Activated T-cell treated with anti-CD3 and anti-CD28 coated beads, Interleukin-2, amount 50 U/mL, for 4 hours (primary cell): ENCODE results near the gene DACH2. TPM values are rescaled to one million over a fixed set of nuclear protein-coding genes. Genes with fewer than 3 reads are reported as not detected.

Experiments used
- ATAC-seq, 2 donors: fragments of 200-7000 bp; cut with Tn5 transposase; one replicate each; pipeline ENCODE4 v1.10.0; 2021
- DNase-seq: peaks from one replicate; pipeline ENCODE4 v3.0.0-alpha.2; 2020
- H3K27me3 Mint-ChIP-seq: one replicate; pipeline ENCODE4 v1.8.0; 2021; ENCODE audit warnings: low read depth, mixed read lengths
- H3K36me3 Mint-ChIP-seq: one replicate; pipeline ENCODE4 v1.8.0; 2022; ENCODE audit warnings: mixed read lengths; ENCODE audit not compliant: insufficient read depth
- H3K4me1 Mint-ChIP-seq: one replicate; pipeline ENCODE4 v1.8.0; 2021; ENCODE audit warnings: low read depth, mixed read lengths
- H3K4me3 Mint-ChIP-seq: one replicate; pipeline ENCODE4 v1.8.0; 2021; ENCODE audit warnings: mild to moderate bottlenecking, moderate library complexity, mixed read lengths
- H3K9me3 Mint-ChIP-seq: one replicate; pipeline ENCODE4 v1.8.0; 2021; ENCODE audit warnings: mixed read lengths
- total RNA-seq, 3 donors: library from RNA; stranded (reverse); gene quantifications; one replicate each; pipeline ENCODE4 v1.2.1, GENCODE V29; 2021

Gene DACH2
- total RNA-seq, 3 donors from 2014 or later = not detected

GRCh38 chrX:86747091-86747490 is 598.8 kb downstream of the DACH2 start:
- ATAC-seq = no peak
- H3K9me3 Mint-ChIP-seq = no peaks in the 10 kb centered on the region
- no peak for DNase-seq
- H3K4me1 Mint-ChIP-seq = no peaks in the 10 kb centered on the region
- no peak overlapping the region for H3K4me3 Mint-ChIP-seq
- H3K27me3 Mint-ChIP-seq = no peaks in the 10 kb centered on the region
- no peaks in the 10 kb centered on the region for H3K36me3 Mint-ChIP-seq

- ATAC-seq = no peak
- DNase-seq = no peak
- H3K9me3 Mint-ChIP-seq = peaks cover 3% of the 10 kb centered on the region
- H3K27me3 Mint-ChIP-seq = no peaks in the 10 kb centered on the region
- H3K4me1 Mint-ChIP-seq = no peaks in the 10 kb centered on the region
- H3K4me3 Mint-ChIP-seq = no peak overlapping the region
- no peaks in the 10 kb centered on the region for H3K36me3 Mint-ChIP-seq
Measured at GRCh38 chrX:86805241-86805640, 657.0 kb downstream of the DACH2 start.

GRCh38 chrX:86806786-86807185 is 658.5 kb downstream of the DACH2 start:
- Mint-ChIP-seq H3K27me3 (no peaks in the 10 kb centered on the region), H3K9me3 (peaks cover 3% of the 10 kb centered on the region), H3K36me3 (no peaks in the 10 kb centered on the region), H3K4me3 (no peak overlapping the region), H3K4me1 (no peaks in the 10 kb centered on the region)
- ATAC-seq (no peak), DNase-seq (no peak)

- H3K9me3 Mint-ChIP-seq = peaks cover 3% of the 10 kb centered on the region
- no peak overlapping the region for H3K4me3 Mint-ChIP-seq
- ATAC-seq (no peak), DNase-seq (no peak)
- H3K4me1 Mint-ChIP-seq = no peaks in the 10 kb centered on the region
- no peaks in the 10 kb centered on the region for H3K36me3 Mint-ChIP-seq
- H3K27me3 Mint-ChIP-seq = no peaks in the 10 kb centered on the region
Measured at GRCh38 chrX:86809651-86810050, 661.4 kb downstream of the DACH2 start.

GRCh38 chrX:86829786-86830185 is 681.5 kb downstream of the DACH2 start:
- H3K4me1 Mint-ChIP-seq = no peaks in the 10 kb centered on the region
- no peaks in the 10 kb centered on the region for H3K27me3 Mint-ChIP-seq
- no peaks in the 10 kb centered on the region for H3K36me3 Mint-ChIP-seq
- H3K9me3 Mint-ChIP-seq = peaks cover 6% of the 10 kb centered on the region
- no peak for DNase-seq
- no peak for ATAC-seq
- H3K4me3 Mint-ChIP-seq = no peak overlapping the region

- H3K4me1 Mint-ChIP-seq = no peaks in the 10 kb centered on the region
Measured at GRCh38 chrX:86830685-86831084, 682.4 kb downstream of the DACH2 start.

GRCh38 chrX:86845101-86845500 is 696.9 kb downstream of the DACH2 start:
- DNase-seq = no peak
- Mint-ChIP-seq H3K4me3 (no peak overlapping the region), H3K4me1 (no peaks in the 10 kb centered on the region), H3K36me3 (no peaks in the 10 kb centered on the region), H3K9me3 (no peaks in the 10 kb centered on the region), H3K27me3 (no peaks in the 10 kb centered on the region)
- no peak for ATAC-seq

More at GRCh38 chrX:86830685-86831084, 682.4 kb downstream of the DACH2 start:
- no peak for DNase-seq
- Mint-ChIP-seq H3K36me3 (no peaks in the 10 kb centered on the region), H3K4me3 (no peak overlapping the region), H3K9me3 (peaks cover 4% of the 10 kb centered on the region), H3K27me3 (no peaks in the 10 kb centered on the region)
- ATAC-seq = no peak

Other genes starting within 250 kb of the DACH2 start
- 10 to 100 TPM; 12.2 to 16.7 (median 14.6) TPM for gene CHM, start 100.9 kb upstream of the DACH2 start, total RNA-seq